ENCODE results near the gene TOP2A. TPM values are rescaled to one million over a fixed set of nuclear protein-coding genes. Genes with fewer than 3 reads are reported as not detected.
A peak's percentile ranks its signal among the peaks of the same experiment; 100 is the strongest.

Gene TOP2A
- total RNA-seq, 1 donor: 14.5 TPM

DNA sequence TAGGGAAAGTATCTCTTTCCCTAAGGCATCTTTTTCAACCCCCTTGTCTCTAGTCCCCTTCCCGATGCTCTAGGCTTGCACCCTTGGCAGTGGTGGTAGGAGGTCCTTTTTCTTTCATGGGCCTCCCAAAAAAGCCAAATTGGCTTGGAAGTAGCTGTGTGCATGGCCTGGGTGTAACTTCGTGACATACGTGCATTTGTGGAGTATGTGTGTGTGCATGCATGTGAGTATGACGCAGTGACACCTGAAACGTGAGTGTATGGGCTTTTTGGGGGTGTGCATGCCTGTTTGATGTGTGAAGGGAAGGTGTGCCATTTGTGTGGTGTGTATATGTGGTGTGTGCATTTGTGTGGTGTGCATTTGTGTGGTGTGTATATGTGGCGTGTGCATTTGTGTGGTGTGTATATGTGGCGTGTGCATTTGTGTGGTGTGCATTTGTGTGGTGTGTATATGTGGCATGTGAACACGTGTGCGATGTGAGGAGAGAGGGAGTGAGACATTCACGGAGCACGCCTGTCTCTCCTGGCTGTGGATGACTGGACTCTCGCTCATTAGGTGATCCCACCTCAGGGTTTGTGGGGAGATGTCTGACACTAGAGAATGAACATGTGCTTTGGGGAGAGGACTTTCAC lies 41.3 kb upstream of the TOP2A start:
- Histone ChIP-seq H3K27ac (ENCODE audit: low read depth, low read length) (peak overlapping the region; percentile 70), H3K79me2 (ENCODE audit: insufficient read depth, low read length) (peaks cover 6% of the 10 kb centered on the region), H2AFZ (ENCODE audit: low read length) (no peak overlapping the region), H3K9me3 (ENCODE audit: low read depth, low read length) (no peaks in the 10 kb centered on the region), H4K20me1 (ENCODE audit: insufficient read depth, low read length) (peaks cover 48% of the 10 kb centered on the region), H3K36me3 (ENCODE audit: insufficient read depth, low read length) (peaks cover 61% of the 10 kb centered on the region), H3K27me3 (ENCODE audit: insufficient read depth, low read length) (no peaks in the 10 kb centered on the region), H3K4me2 (ENCODE audit: insufficient read depth, low read length) (no peak overlapping the region), H3K4me3 (ENCODE audit: insufficient read depth, low read length) (no peak overlapping the region), H3K4me1 (ENCODE audit: insufficient read depth, low read length) (peaks cover 35% of the 10 kb centered on the region)
- TF ChIP-seq, protein P1, sequence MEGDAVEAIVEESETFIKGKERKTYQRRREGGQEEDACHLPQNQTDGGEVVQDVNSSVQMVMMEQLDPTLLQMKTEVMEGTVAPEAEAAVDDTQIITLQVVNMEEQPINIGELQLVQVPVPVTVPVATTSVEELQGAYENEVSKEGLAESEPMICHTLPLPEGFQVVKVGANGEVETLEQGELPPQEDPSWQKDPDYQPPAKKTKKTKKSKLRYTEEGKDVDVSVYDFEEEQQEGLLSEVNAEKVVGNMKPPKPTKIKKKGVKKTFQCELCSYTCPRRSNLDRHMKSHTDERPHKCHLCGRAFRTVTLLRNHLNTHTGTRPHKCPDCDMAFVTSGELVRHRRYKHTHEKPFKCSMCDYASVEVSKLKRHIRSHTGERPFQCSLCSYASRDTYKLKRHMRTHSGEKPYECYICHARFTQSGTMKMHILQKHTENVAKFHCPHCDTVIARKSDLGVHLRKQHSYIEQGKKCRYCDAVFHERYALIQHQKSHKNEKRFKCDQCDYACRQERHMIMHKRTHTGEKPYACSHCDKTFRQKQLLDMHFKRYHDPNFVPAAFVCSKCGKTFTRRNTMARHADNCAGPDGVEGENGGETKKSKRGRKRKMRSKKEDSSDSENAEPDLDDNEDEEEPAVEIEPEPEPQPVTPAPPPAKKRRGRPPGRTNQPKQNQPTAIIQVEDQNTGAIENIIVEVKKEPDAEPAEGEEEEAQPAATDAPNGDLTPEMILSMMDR (IDR thresholded peaks at IDR 0.05; ENCODE audit: extremely low read depth, low read depth, low read length): no peak
- DNase-seq (ENCODE audit: insufficient read length, low spot score, missing footprints): no peak

DNA sequence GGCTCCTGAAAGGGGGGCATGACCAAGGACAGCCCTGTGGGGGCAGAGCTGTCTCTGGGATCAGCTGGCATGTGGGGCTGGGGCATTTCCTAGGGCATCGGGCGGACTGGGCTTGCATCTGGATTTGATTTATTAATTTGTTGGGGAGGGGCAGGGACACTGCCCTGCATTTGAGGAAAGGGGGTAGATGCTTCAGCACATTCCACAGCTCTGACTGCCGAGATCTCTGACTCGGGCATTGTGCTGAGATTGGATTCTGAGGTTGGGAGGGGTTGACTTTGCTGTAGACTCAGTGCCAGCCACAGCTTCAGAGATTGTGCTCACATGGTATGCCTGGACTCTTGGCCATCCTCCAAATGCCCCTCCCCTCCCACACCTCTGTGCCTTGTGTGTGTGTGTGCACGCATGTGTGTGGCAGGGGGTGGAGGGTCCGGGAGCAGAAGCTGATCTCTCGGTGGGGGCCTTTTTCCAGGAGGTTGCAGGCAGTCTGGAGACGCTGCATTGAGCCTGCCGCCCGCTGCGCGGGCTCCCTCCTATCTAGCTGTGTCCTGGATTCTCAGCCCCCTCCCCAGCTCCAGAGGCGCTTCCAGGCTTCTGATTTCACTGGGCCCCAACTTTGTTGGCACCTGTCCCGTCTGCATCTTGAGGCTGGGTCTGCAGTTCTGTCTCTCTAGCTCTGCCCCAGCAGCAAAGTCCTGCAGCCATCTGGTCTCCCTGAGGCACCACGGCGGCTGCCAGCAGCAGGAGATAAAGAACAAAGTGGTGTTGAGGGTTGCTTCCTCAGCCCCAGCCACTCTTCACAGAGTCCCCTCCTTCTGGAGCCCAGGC lies 40.5 kb upstream of the TOP2A start:
- peaks cover 56% of the 10 kb centered on the region for H4K20me1 ChIP-seq (ENCODE audit: insufficient read depth, low read length)
- peaks cover 12% of the 10 kb centered on the region for H3K79me2 ChIP-seq (ENCODE audit: insufficient read depth, low read length)
- H3K36me3 ChIP-seq (ENCODE audit: insufficient read depth, low read length): peaks cover 69% of the 10 kb centered on the region
- no peaks in the 10 kb centered on the region for H3K27me3 ChIP-seq (ENCODE audit: insufficient read depth, low read length)
- H3K27ac ChIP-seq (ENCODE audit: low read depth, low read length): peak overlapping the region; percentile 70
- no peaks in the 10 kb centered on the region for H3K9me3 ChIP-seq (ENCODE audit: low read depth, low read length)
- DNase-seq (ENCODE audit: insufficient read length, low spot score, missing footprints): peak; percentile 97
- no peak overlapping the region for H3K4me2 ChIP-seq (ENCODE audit: insufficient read depth, low read length)
- no peak overlapping the region for H3K4me3 ChIP-seq (ENCODE audit: insufficient read depth, low read length)
- no peak overlapping the region for H2AFZ ChIP-seq (ENCODE audit: low read length)
- TF ChIP-seq, protein P1 (IDR thresholded peaks at IDR 0.05; ENCODE audit: extremely low read depth, low read depth, low read length): no peak
- H3K4me1 ChIP-seq (ENCODE audit: insufficient read depth, low read length): peaks cover 43% of the 10 kb centered on the region

DNA sequence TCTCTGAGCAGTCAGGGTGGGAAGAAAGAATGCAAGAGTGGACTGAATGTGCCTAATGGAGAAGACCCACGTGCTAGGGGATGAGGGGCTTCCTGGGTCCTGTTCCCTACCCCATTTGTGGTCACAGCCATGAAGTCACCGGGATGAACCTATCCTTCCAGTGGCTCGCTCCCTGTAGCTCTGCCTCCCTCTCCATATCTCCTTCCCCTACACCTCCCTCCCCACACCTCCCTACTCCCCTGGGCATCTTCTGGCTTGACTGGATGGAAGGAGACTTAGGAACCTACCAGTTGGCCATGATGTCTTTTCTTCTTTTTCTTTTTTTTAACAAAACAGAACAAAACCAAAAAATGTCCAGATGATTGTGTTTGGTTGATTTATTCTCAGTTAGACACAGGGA lies 39.7 kb upstream of the TOP2A start:
- Histone ChIP-seq H3K4me1 (ENCODE audit: insufficient read depth, low read length) (peaks cover 51% of the 10 kb centered on the region), H3K4me2 (ENCODE audit: insufficient read depth, low read length) (no peak overlapping the region), H3K79me2 (ENCODE audit: insufficient read depth, low read length) (peaks cover 20% of the 10 kb centered on the region), H4K20me1 (ENCODE audit: insufficient read depth, low read length) (peaks cover 64% of the 10 kb centered on the region), H2AFZ (ENCODE audit: low read length) (no peak overlapping the region), H3K27me3 (ENCODE audit: insufficient read depth, low read length) (no peaks in the 10 kb centered on the region), H3K27ac (ENCODE audit: low read depth, low read length) (peak overlapping the region; percentile 70), H3K36me3 (ENCODE audit: insufficient read depth, low read length) (peaks cover 77% of the 10 kb centered on the region), H3K4me3 (ENCODE audit: insufficient read depth, low read length) (no peak overlapping the region), H3K9me3 (ENCODE audit: low read depth, low read length) (no peaks in the 10 kb centered on the region)
- TF ChIP-seq, protein P1 (IDR thresholded peaks at IDR 0.05; ENCODE audit: extremely low read depth, low read depth, low read length): no peak
- peak; percentile 82 for DNase-seq (ENCODE audit: insufficient read length, low spot score, missing footprints)

GRCh38 chr17:40456396-40456951 lies 38.8 kb upstream of the TOP2A start:
- H3K4me3 ChIP-seq (ENCODE audit: insufficient read depth, low read length): no peak overlapping the region
- no peaks in the 10 kb centered on the region for H3K27me3 ChIP-seq (ENCODE audit: insufficient read depth, low read length)
- peak overlapping the region; percentile 70 for H3K27ac ChIP-seq (ENCODE audit: low read depth, low read length)
- H3K9me3 ChIP-seq (ENCODE audit: low read depth, low read length): no peaks in the 10 kb centered on the region
- H3K4me1 ChIP-seq (ENCODE audit: insufficient read depth, low read length): peaks cover 60% of the 10 kb centered on the region
- H3K79me2 ChIP-seq (ENCODE audit: insufficient read depth, low read length): peaks cover 25% of the 10 kb centered on the region
- TF ChIP-seq, protein P1 (IDR thresholded peaks at IDR 0.05; ENCODE audit: extremely low read depth, low read depth, low read length): no peak
- DNase-seq (ENCODE audit: insufficient read length, low spot score, missing footprints): peak; percentile 82
- H3K4me2 ChIP-seq (ENCODE audit: insufficient read depth, low read length): no peak overlapping the region
- H2AFZ ChIP-seq (ENCODE audit: low read length): no peak overlapping the region
- H4K20me1 ChIP-seq (ENCODE audit: insufficient read depth, low read length): peaks cover 68% of the 10 kb centered on the region
- peaks cover 86% of the 10 kb centered on the region for H3K36me3 ChIP-seq (ENCODE audit: insufficient read depth, low read length)

Data from osteoblast (primary cell).